Measurements from ENCODE around the gene BCL7C. TPM values are rescaled to one million over a fixed set of nuclear protein-coding genes. Genes with fewer than 3 reads are reported as not detected.
A peak's percentile ranks its signal among the peaks of the same experiment; 100 is the strongest.

The BCL7C gene
- total and polyA plus RNA-seq, 2 of the 13 experiments (the other 11 are each of a cell fraction or from before 2014, with no cell fraction given) = 17.7 to 33.8 TPM

GRCh38 chr16:30874821-30875717 is 18.8 kb downstream of the BCL7C start (continued):
- TF ChIP-seq FOXJ3 (CRISPR knock-in tag; IDR thresholded peaks at IDR 0.05; ENCODE audit: borderline replicate concordance) (no peak; the same call in none of the 2 replicates), ZMYM2 (CRISPR knock-in tag; IDR thresholded peaks at IDR 0.05) (peak; percentile 86), ZNF224 (CRISPR knock-in tag; IDR thresholded peaks at IDR 0.05) (peak; percentile 82), MAF1 (CRISPR knock-in tag; IDR thresholded peaks at IDR 0.05; ENCODE audit: borderline replicate concordance) (peak; percentile 96; the same call in 1 of the 2 replicates), ZNF558 (CRISPR knock-in tag; IDR thresholded peaks at IDR 0.05; ENCODE audit: borderline replicate concordance) (peak; percentile 94), CSRNP2 (CRISPR knock-in tag; conservative IDR thresholded peaks at IDR 0.05; ENCODE audit: low read depth) (peak; percentile 74; the same call in 1 of the 2 replicates), ZNF776 (CRISPR knock-in tag; IDR thresholded peaks at IDR 0.05) (peak; percentile 99), MIER2 (CRISPR knock-in tag; IDR thresholded peaks at IDR 0.05) (peak; percentile 83; the same call in 1 of the 2 replicates), ZNF841 (CRISPR knock-in tag; IDR thresholded peaks at IDR 0.05; ENCODE audit: borderline replicate concordance) (peak; percentile 61; the same call in 1 of the 2 replicates), ZKSCAN8 (CRISPR knock-in tag; IDR thresholded peaks at IDR 0.05; ENCODE audit: borderline replicate concordance) (peak; percentile 98), ZNF710 (CRISPR knock-in tag; IDR thresholded peaks at IDR 0.05; ENCODE audit: borderline replicate concordance) (peak; percentile 94), NFE2L1 (CRISPR knock-in tag; IDR thresholded peaks at IDR 0.05; ENCODE audit: borderline replicate concordance) (peak; percentile 92), ATM (IDR thresholded peaks at IDR 0.05; ENCODE audit: borderline replicate concordance) (no peak), TFDP1 (CRISPR knock-in tag; IDR thresholded peaks at IDR 0.05; ENCODE audit: borderline replicate concordance) (peak; percentile 94), JDP2 (CRISPR knock-in tag; IDR thresholded peaks at IDR 0.05; ENCODE audit: borderline replicate concordance) (no peak; the same call in 1 of the 2 replicates), TRAFD1 (CRISPR knock-in tag; IDR thresholded peaks at IDR 0.05; ENCODE audit: borderline replicate concordance) (no peak; the same call in 1 of the 2 replicates), SP140L (CRISPR knock-in tag; IDR thresholded peaks at IDR 0.05; ENCODE audit: borderline replicate concordance) (no peak; the same call in 1 of the 2 replicates), HOXA3 (CRISPR knock-in tag; IDR thresholded peaks at IDR 0.05) (peak; percentile 97), U2AF2 (IDR thresholded peaks at IDR 0.05; ENCODE audit: low read depth, low read length) (no peak), ZNF34 (CRISPR knock-in tag; IDR thresholded peaks at IDR 0.05; ENCODE audit: borderline replicate concordance) (peak; percentile 98)

Data from HepG2 (cell line).